ENCODE results near the gene TLE5.

The TLE5 gene

DNA sequence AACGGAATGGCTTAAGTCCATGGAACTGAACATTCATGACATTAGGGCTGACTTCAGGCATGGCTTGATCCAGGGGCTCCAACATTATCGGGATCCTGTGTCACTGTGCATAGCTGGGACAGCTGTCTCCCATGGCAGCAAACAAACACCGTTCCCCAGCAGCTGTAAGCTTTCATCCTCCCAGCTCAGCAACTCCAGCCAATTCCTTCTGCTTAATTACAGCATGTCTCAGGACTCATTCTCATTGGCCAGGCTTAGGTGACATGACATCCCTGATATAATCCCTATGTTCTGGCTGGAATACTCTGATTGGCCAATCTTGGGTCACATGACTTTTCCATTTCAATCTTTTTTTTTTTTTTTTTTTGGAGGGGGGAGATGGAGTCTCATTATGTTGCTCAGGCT lies 10.9 kb upstream of the TLE5 start:
- Histone ChIP-seq H3K4me2 (no peak overlapping the region), H3K4me1 (ENCODE audit: low read depth, poor library complexity, severe bottlenecking) (no peaks in the 10 kb centered on the region), H4K20me1 (ENCODE audit: insufficient read depth) (no peaks in the 10 kb centered on the region), H3K79me2 (ENCODE audit: insufficient read depth, low read depth) (no peaks in the 10 kb centered on the region), H3K27me3 (ENCODE audit: insufficient read depth, low read depth) (peaks cover 32% of the 10 kb centered on the region; the same call in 1 of the 2 replicates), H3K27ac (no peak overlapping the region), H3K9ac (no peak overlapping the region), H3K4me3 (IDR thresholded peaks at IDR 0.05; ENCODE audit: insufficient read depth, low read depth, low read length) (no peak overlapping the region), H2AFZ (ENCODE audit: low read depth) (no peak overlapping the region), H3K36me3 (ENCODE audit: insufficient read depth) (no peaks in the 10 kb centered on the region)
- TF ChIP-seq, protein P1, sequence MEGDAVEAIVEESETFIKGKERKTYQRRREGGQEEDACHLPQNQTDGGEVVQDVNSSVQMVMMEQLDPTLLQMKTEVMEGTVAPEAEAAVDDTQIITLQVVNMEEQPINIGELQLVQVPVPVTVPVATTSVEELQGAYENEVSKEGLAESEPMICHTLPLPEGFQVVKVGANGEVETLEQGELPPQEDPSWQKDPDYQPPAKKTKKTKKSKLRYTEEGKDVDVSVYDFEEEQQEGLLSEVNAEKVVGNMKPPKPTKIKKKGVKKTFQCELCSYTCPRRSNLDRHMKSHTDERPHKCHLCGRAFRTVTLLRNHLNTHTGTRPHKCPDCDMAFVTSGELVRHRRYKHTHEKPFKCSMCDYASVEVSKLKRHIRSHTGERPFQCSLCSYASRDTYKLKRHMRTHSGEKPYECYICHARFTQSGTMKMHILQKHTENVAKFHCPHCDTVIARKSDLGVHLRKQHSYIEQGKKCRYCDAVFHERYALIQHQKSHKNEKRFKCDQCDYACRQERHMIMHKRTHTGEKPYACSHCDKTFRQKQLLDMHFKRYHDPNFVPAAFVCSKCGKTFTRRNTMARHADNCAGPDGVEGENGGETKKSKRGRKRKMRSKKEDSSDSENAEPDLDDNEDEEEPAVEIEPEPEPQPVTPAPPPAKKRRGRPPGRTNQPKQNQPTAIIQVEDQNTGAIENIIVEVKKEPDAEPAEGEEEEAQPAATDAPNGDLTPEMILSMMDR (conservative IDR thresholded peaks at IDR 0.05; ENCODE audit: low read depth, low read length), result no peak

GRCh38 chr19:3071768-3072167 lies 9.5 kb upstream of the TLE5 start:
- Histone ChIP-seq H3K9ac (no peak overlapping the region), H3K4me2 (no peak overlapping the region), H3K79me2 (ENCODE audit: insufficient read depth, low read depth) (no peaks in the 10 kb centered on the region), H4K20me1 (ENCODE audit: insufficient read depth) (no peaks in the 10 kb centered on the region), H3K27me3 (ENCODE audit: insufficient read depth, low read depth) (peaks cover 21% of the 10 kb centered on the region; the same call in 1 of the 2 replicates), H3K27ac (no peak overlapping the region), H3K4me3 (IDR thresholded peaks at IDR 0.05; ENCODE audit: insufficient read depth, low read depth, low read length) (no peak overlapping the region), H3K4me1 (ENCODE audit: low read depth, poor library complexity, severe bottlenecking) (no peaks in the 10 kb centered on the region), H3K36me3 (ENCODE audit: insufficient read depth) (no peaks in the 10 kb centered on the region), H2AFZ (ENCODE audit: low read depth) (no peak overlapping the region)
- TF ChIP-seq, protein P1 (conservative IDR thresholded peaks at IDR 0.05; ENCODE audit: low read depth, low read length), result no peak

DNA sequence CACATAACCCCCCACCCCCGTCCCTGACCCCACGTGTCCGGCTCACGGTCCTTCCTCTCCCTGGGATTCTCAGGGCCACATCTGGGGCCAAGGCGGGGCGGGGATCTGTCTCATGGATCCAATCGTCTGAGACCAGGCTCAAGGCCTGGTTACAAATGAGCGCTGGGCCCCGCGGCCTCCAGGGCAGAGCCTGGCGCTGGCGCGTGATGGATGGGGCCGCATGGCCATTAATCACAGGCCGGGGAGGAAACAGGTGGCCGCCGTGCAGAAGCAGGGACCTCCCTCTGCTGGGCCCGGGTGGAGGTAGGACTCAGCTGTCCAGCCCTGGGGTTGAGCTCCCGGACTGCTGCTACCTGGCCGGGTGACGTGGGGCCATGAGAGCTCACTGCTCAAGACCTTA lies 5.8 kb upstream of the TLE5 start:
- TF ChIP-seq, protein P1 (conservative IDR thresholded peaks at IDR 0.05; ENCODE audit: low read depth, low read length), result no peak
- Histone ChIP-seq H3K9ac (no peak overlapping the region), H3K36me3 (ENCODE audit: insufficient read depth) (no peaks in the 10 kb centered on the region), H3K27me3 (ENCODE audit: insufficient read depth, low read depth) (peaks cover under 1% of the 10 kb centered on the region; the same call in 1 of the 2 replicates), H3K79me2 (ENCODE audit: insufficient read depth, low read depth) (no peaks in the 10 kb centered on the region), H3K4me2 (no peak overlapping the region), H3K4me3 (IDR thresholded peaks at IDR 0.05; ENCODE audit: insufficient read depth, low read depth, low read length) (no peak overlapping the region), H3K27ac (no peak overlapping the region), H4K20me1 (ENCODE audit: insufficient read depth) (no peaks in the 10 kb centered on the region), H3K4me1 (ENCODE audit: low read depth, poor library complexity, severe bottlenecking) (peaks cover 7% of the 10 kb centered on the region), H2AFZ (ENCODE audit: low read depth) (no peak overlapping the region)

GRCh38 chr19:3067563-3067962 lies 5.3 kb upstream of the TLE5 start:
- Histone ChIP-seq H3K4me3 (IDR thresholded peaks at IDR 0.05; ENCODE audit: insufficient read depth, low read depth, low read length) (no peak overlapping the region), H3K27ac (no peak overlapping the region), H3K4me2 (no peak overlapping the region), H3K27me3 (ENCODE audit: insufficient read depth, low read depth) (no peaks in the 10 kb centered on the region), H3K4me1 (ENCODE audit: low read depth, poor library complexity, severe bottlenecking) (peaks cover 8% of the 10 kb centered on the region), H3K79me2 (ENCODE audit: insufficient read depth, low read depth) (no peaks in the 10 kb centered on the region), H3K36me3 (ENCODE audit: insufficient read depth) (no peaks in the 10 kb centered on the region), H4K20me1 (ENCODE audit: insufficient read depth) (no peaks in the 10 kb centered on the region), H3K9ac (no peak overlapping the region), H2AFZ (ENCODE audit: low read depth) (no peak overlapping the region)
- TF ChIP-seq, protein P1 (conservative IDR thresholded peaks at IDR 0.05; ENCODE audit: low read depth, low read length), result no peak

All from KMS-11 (cell line).